ENCODE measurements around the gene DLGAP1.

The DLGAP1 gene

DNA sequence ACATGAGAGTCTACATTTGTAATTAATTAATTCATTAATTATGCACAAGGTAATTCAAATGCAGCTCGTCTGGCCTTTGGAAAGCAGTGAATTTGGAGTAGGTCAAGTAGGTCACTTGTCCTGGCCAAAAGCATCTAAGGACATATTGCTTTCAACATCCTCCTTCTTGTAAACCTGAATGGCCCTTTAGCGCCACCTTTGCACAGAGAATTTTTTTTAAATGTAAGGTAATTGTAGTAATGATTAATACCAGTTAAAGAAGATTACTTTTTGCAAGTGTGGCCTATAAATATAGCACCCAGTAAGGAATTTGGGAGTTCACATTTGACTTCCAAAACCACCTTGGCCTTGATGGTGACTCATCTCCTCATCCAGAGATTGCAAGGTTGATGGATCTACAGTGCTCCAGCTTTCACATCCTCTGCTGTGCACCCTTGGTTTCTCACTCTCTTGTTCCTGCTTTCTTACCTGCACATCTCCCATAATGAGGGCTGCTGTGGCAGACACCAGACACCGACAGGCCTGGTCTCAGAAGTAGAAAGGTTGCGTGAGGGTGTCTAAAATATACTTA is 523.5 kb downstream of the DLGAP1 start:
- no peak for DNase-seq (ENCODE audit: low spot score)

DNA sequence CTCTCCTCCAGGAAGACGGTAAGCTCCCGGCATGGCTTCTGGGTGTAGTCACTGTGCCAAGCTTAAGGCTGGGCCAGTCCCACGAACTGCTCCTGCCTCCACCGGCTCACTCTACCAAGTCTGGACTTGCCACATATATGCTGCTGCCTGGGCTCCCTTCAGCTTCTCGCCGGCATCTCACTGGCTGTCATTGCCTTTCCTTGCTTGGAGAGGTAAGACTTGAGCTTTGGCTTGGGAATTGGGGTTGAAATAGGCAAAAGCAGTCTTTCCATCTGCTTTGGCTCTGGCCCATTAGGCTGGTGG is 524.1 kb downstream of the DLGAP1 start:
- DNase-seq (ENCODE audit: low spot score), result no peak

DNA sequence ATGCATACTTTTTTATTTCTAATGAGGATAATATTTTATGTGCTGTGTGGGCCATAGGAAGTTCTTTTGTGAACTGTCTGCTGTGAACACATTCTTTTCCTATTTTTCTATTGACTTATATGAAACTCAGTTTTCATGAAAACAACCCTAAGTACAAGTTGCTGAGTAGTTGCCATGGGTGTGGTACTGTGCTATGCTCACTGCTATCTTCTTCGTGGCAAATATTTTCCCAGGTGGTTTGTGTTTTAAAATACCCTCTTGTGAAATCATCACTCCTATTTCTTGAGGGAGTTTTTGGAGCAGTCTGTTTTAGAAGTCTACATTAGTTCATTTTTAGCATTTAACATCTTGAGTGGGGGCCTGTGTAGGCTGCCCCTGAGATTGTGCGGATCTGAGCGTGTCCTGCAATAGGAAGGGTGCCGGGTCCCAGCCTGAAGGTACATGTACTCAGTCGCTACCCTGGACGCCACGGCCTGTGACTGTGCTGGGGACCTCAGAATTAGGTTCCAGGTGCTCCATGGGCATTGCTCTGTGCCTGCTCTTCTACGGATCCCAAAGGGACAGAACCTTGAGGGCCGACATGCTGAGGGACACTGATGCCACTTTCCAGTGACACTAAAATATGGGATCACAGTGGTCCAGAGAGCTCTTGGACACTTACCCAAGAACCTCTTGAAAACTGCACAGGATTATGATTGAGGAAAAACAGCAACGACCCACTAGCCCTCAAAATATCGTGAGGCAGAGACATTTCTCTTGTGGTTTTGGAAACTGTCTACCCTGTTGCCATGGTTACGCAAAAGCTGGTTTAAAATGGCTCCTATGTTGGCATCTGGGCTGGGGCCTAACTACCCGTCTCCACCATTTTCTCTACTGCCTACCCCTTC is 524.7 kb downstream of the DLGAP1 start:
- DNase-seq (ENCODE audit: low spot score), result no peak

DNA sequence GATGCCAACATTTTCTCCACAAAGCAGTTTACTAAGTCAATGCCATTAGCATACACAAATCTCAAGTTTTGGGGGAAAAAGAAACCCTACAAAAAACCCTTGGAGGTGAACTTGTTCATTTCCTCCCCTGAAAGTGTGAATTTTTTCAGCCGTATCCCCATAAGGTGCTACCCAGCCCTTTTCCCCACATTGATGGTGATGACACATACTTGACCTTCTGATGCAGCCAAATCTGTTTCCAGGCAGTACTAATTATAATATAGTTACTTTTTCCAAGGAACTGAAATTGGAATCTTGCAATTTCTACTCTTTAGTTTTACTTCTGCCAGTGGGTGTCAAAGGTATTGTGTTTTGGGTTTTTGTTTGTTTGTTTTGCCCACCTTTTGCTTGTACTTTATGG is 530.7 kb downstream of the DLGAP1 start:
- no peak for DNase-seq (ENCODE audit: low spot score)

- DNase-seq (ENCODE audit: low spot score), result no peak
Observed at GRCh38 chr18:3923750-3924149, 531.4 kb downstream of the DLGAP1 start.

DNA sequence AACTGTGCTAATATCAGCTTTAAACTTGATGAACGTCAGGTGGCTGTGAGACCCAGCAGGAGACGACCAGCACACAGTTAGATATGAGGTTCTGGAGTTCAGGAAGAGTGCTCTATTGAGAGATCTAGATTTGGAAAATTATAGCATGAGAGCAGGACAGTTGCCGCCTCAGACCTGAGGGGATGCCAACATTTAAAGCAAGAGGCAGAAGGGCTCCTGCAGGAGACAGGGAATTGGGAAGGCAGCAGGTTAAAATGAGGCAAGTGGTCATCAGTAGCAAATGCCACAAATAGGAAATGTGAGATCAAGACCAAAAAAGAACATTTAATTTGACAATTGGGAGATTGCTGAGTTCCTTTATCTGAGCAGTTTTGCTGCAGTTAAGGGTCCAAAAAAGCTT is 533.3 kb downstream of the DLGAP1 start:
- DNase-seq (ENCODE audit: low spot score), result no peak

DNA sequence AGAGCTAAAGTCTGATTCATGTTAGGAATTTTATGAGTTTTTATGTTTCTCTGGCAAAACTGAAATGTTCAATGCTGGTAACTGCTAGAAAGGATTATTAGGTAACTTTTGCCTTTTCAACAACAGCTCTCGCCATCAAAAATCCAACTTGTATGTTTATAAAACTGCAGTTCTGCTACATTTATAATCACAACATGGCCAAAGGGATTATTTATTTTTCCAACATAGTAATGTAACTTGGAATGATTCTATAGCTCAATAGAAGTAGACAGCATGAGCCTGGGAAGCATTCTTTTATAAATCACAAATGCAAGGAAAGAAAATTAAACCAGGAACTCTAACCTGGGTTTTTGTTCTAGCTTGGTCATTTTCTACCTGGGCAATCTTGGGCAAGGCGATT is 534.3 kb downstream of the DLGAP1 start:
- no peak for DNase-seq (ENCODE audit: low spot score)

DNA sequence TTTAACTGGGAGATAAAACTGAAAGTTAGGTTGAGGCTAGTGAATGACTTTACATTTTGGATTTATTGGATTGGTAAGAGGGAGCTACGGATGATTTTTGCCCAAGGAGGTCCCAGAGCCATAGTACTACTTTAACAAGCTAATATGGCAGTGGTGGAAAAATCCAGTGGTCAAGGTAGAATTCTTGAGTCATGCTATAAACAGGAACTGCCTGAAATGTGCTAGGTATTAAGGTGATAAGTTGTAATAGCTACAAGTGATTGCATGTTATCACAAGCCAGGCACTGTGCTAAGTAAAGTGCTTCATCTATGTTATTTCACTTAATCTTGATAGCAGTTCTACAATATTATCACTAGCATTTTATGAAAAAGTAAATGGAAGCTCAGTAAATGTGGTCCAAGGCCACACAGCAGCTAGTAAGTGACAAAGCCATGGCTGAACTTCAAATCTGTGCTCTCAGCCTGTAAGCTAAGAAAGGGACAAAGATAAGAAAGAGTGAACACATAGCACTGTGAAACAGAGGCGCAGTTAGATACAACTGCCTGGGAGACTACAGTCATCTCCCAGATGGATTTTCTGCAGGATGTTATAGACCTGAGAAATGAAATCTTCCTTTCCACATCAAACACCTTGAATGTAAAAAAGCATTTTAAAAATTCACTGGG is 535.6 kb downstream of the DLGAP1 start:
- no peak for DNase-seq (ENCODE audit: low spot score)

- DNase-seq (ENCODE audit: low spot score), result no peak
Observed at GRCh38 chr18:3916082-3916481, 539.0 kb downstream of the DLGAP1 start.

GRCh38 chr18:3914833-3915610 is 540.1 kb downstream of the DLGAP1 start:
- no peak for DNase-seq (ENCODE audit: low spot score)

- DNase-seq (ENCODE audit: low spot score), result no peak
Observed at GRCh38 chr18:3914109-3914508, 541.0 kb downstream of the DLGAP1 start.

- no peak for DNase-seq (ENCODE audit: low spot score)
Observed at GRCh38 chr18:3912705-3913104, 542.4 kb downstream of the DLGAP1 start.

- DNase-seq (ENCODE audit: low spot score), result no peak
Observed at GRCh38 chr18:3911413-3911812, 543.7 kb downstream of the DLGAP1 start.

- no peak for DNase-seq (ENCODE audit: low spot score)
Observed at GRCh38 chr18:3910512-3910911, 544.6 kb downstream of the DLGAP1 start.

GRCh38 chr18:3907955-3908354 is 547.2 kb downstream of the DLGAP1 start:
- no peak for DNase-seq (ENCODE audit: low spot score)

GRCh38 chr18:3906116-3906750 is 548.9 kb downstream of the DLGAP1 start:
- no peak for DNase-seq (ENCODE audit: low spot score)

- DNase-seq (ENCODE audit: low spot score), result no peak
Observed at GRCh38 chr18:3903337-3903736, 551.8 kb downstream of the DLGAP1 start.

- DNase-seq (ENCODE audit: low spot score), result no peak
Observed at GRCh38 chr18:3902676-3903075, 552.4 kb downstream of the DLGAP1 start.

DNA sequence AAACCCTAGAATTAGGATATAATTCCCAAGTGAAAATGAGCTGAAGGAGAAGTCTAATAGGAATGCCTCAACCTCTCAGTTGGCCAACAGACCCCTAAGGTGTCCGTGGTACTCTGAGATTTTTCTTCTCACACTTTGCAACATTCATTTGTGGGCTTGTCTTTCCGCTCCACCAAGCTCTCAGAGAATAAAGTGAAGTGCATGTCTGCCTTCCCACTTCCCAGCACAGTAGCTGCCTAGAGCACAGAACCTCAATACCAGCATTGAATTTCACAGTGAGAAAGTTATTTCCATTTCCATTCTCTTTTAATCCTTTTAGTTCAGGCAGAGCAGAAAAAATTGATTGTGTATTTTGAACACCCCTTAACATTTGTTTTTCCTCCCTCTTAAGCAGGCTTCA is 553.3 kb downstream of the DLGAP1 start:
- no peak for DNase-seq (ENCODE audit: low spot score)

DNA sequence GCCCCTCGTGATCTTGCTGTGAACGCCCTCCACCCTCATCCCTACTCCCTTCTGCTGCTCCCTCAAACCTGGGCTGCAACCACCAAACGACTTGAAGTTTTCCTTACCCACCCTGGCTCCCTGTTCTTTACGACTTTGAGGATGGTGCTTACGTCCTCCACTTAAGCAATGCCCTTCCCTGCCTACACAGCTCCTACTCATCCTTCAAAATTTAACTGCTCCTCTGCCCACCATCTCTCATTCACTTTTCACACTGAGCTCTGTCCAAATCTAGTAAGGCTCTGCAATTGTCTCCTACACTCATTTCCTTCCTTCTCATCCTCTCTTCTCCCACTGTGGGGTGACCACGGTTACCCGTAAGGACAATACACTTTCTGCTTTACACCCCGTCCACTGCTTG is 554.1 kb downstream of the DLGAP1 start:
- DNase-seq (ENCODE audit: low spot score), result no peak

GRCh38 chr18:3900327-3900726 is 554.8 kb downstream of the DLGAP1 start:
- no peak for DNase-seq (ENCODE audit: low spot score)

Data from CD4-positive, alpha-beta T cell treated with Interleukin-2 at 100 ng/mL for 4 hours (primary cell).